ENCODE results near the gene GTF2H2C_2.
"Not testable (repeated sequence)": the region's sequence is repeated elsewhere in the genome, so short reads cannot be mapped to it uniquely, and the experiment has no call there.

The GTF2H2C_2 gene

GRCh38 chr5:70415117-70415516 lies at the start of gene GTF2H2C_2:
TSS of gene GTF2H2C_2 (plus strand) at chr5:70415368.
- not testable (repeated sequence) for DNase-seq (ENCODE audit: low read depth)

- DNase-seq (ENCODE audit: low read depth): peak; percentile 43
Observed at GRCh38 chr5:70400984-70401686, 14.0 kb upstream of the GTF2H2C_2 start.

GRCh38 chr5:70421322-70421721 lies 6.2 kb downstream of the GTF2H2C_2 start:
- not testable (repeated sequence) for DNase-seq (ENCODE audit: low read depth)

GRCh38 chr5:70423215-70423614 lies 8.0 kb downstream of the GTF2H2C_2 start:
- not testable (repeated sequence) for DNase-seq (ENCODE audit: low read depth)

GRCh38 chr5:70438518-70438917 lies 23.4 kb downstream of the GTF2H2C_2 start:
- DNase-seq (ENCODE audit: low read depth): not testable (repeated sequence)

GRCh38 chr5:70449565-70449964 lies 34.4 kb downstream of the GTF2H2C_2 start:
- DNase-seq (ENCODE audit: low read depth): not testable (repeated sequence)

GRCh38 chr5:70451249-70451984 lies 36.2 kb downstream of the GTF2H2C_2 start:
- not testable (repeated sequence) for DNase-seq (ENCODE audit: low read depth)

GRCh38 chr5:70457093-70457492 lies 41.9 kb downstream of the GTF2H2C_2 start:
- DNase-seq (ENCODE audit: low read depth): not testable (repeated sequence)

GRCh38 chr5:70459188-70459587 lies 44.0 kb downstream of the GTF2H2C_2 start:
- not testable (repeated sequence) for DNase-seq (ENCODE audit: low read depth)

- DNase-seq (ENCODE audit: low read depth): not testable (repeated sequence)
Observed at GRCh38 chr5:70461984-70462383, 46.8 kb downstream of the GTF2H2C_2 start.

GRCh38 chr5:70464019-70464637 lies 49.0 kb downstream of the GTF2H2C_2 start:
- not testable (repeated sequence) for DNase-seq (ENCODE audit: low read depth)

GRCh38 chr5:70469926-70470509 lies 54.9 kb downstream of the GTF2H2C_2 start:
- DNase-seq (ENCODE audit: low read depth): not testable (repeated sequence)

Data from stimulated activated CD8-positive, alpha-beta memory T cell treated with anti-CD3 and anti-CD28 coated beads, Interleukin-15, amount 100 ng/mL, for 24 hours (primary cell).